Stimulated activated CD4-positive, alpha-beta T cell treated with anti-CD3 and anti-CD28 coated beads, Interleukin-1b, Interleukin-23, amount 100 ng/mL, for 48 hours (primary cell): ENCODE measurements around the gene PTPN14.
"Not testable (repeated sequence)": the region's sequence is repeated elsewhere in the genome, so short reads cannot be mapped to it uniquely, and the experiment has no call there.

Experiments used
- DNase-seq: peaks from one replicate; pipeline ENCODE4 v3.0.0-alpha.2; 2020

Gene PTPN14

DNA sequence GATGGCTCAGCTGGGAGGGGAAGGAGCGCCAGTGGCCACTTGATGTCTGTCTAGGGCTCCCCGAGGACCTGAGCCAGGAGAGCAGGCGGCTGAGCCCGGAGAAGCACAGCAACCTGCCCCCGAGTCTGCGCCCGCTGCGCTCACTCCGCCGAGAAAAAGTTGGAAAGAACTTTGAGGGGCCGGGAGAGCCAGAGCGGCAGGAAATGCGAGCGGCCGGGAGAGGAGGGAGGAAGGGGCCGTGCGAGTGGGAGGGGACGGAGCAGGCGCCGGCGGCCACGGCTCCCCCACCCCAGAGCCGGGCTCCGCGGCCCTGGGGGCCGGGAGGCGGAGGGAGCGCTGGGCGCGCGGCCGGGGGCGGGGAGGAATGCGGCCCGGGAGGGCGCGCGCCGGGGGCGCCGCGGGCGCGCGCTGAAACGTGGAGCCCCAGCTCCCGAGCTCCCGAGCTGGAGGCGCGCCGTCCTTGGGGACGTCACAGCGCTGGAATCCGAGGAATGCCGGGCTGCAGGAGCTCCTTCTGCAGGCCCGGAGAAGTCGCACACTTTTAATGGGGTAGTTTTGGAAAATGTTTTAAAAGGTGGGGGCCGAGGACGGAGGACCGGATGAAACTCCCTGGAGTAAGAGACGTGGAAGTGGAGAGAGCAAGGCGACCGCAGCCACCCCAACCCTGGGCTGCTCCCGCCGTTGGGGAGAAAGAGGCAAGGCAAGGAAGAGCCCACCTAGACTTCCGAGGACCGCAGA, at the start of gene PTPN14:
PTPN14 (minus strand) TSS at position 167 of the 738 bp plus-strand sequence. CDS start 86,799 bp downstream, outside the sequence.
- DNase-seq = no peak

GRCh38 chr1:214593158-214593557, 41.8 kb upstream of the PTPN14 start:
- DNase-seq = no peak

DNA sequence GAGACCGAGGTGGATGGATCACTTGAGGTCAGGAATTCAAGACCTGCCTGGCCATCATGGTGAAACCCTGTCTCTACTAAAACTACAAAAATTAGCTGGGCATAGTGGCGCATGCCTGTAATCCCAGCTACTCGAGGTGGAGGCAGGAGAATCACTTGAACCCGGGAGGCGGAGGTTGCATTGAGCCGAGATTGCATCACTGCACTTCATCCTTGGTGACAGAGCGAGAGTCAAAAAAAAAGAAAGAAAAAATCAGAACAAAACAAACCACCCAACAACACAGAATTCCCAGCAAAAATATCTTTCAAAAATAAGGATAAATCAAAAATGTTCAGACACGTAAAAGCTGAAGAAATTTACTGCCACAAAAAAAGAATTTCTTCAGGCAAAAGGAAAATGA, 40.5 kb upstream of the PTPN14 start:
- not testable (repeated sequence) for DNase-seq

GRCh38 chr1:214590696-214591095, 39.3 kb upstream of the PTPN14 start:
- no peak for DNase-seq

GRCh38 chr1:214588963-214589597, 37.7 kb upstream of the PTPN14 start:
- no peak for DNase-seq

DNA sequence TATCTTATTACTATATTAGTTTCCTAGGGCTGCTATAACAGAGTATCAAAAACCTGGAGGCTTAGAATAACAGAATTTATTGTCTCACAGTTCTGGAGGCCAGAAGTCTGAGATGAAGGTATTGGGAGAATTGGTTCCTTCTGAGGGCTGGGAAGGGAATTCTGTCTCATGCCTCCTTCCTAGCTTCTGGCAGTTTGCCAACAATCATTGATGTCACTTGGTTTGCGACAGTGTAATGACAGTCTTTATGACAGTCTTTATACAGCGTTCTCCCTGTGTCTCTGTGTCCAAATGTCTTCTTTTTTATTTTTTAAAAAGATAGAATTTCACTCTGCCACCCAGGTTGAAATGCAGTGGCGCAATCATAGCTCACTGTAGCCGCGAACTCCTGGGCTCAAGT, 35.8 kb upstream of the PTPN14 start:
- no peak for DNase-seq

GRCh38 chr1:214586621-214587020, 35.2 kb upstream of the PTPN14 start:
- DNase-seq = no peak

- DNase-seq = no peak
Measured at GRCh38 chr1:214584805-214585766, 33.7 kb upstream of the PTPN14 start.

- DNase-seq = no peak
Measured at GRCh38 chr1:214583824-214584554, 32.6 kb upstream of the PTPN14 start.

GRCh38 chr1:214583113-214583512, 31.7 kb upstream of the PTPN14 start:
- DNase-seq = no peak

GRCh38 chr1:214582289-214582891, 31.0 kb upstream of the PTPN14 start:
- no peak for DNase-seq

- no peak for DNase-seq
Measured at GRCh38 chr1:214581785-214582184, 30.4 kb upstream of the PTPN14 start.

- no peak for DNase-seq
Measured at GRCh38 chr1:214579183-214579582, 27.8 kb upstream of the PTPN14 start.

DNA sequence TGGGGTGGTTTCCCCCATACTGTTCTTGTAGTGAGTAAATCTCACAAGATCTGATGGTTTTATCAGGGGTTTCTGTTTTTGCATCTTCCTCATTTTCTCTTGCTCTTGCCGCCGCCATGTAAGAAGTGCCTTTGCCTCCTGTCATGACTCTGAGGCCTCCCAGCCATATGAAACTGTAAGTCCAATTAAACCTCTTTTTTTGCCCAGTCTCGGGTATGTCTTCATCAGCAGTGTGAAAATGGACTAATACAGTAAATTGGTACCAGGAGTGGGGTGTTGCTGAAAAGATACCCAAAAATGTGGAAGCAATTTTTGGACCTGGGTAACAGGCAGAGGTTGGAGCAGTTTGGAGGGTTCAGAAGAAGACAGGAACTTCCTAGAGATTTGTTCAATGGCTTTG, 24.7 kb upstream of the PTPN14 start:
- DNase-seq = not testable (repeated sequence)

- DNase-seq = no peak
Measured at GRCh38 chr1:214574598-214575411, 23.4 kb upstream of the PTPN14 start.

DNA sequence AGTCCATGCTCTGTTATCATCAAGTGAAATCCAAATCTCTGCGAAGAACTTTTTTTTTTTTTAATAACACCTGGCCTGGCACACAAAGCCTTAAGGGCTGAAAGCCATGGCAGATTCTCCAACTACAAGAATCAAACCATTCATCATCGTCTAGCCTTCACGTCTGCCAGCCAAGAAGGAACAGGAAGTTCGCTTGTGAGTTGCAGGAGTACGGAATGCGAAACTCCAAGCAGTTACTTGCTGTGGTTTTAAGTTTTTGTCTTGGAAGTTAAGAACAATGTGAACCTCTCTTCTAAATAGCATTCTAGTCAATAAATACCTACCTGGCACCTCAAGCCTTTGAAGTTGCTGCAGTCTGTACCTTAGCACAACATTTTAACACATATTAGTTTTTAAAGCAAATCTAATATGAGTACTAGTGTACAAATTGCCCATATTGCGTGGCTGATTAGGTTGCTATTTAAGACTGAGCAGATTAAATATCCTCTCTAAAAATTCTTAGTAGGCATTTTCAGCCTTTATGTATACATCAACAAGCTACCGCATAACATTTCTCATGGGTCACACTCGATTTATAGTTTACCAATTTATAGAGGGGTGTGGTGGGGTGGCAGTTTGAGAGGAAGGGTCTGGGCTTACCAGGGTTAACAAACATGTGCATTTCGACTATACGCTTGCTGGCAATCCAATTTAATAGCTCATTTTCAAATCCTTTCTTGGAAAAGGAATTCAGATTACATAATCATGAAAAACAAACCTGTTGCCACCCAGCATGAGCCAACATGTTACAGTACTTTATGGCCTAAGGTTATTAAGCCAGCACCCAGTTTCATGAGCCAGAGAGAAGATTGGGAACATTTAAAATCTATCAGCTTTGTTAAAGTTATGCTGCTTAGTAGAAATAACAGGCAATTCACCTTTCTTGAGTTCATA, 22.2 kb upstream of the PTPN14 start:
- no peak for DNase-seq

- DNase-seq = no peak
Measured at GRCh38 chr1:214571281-214571680, 19.9 kb upstream of the PTPN14 start.

DNA sequence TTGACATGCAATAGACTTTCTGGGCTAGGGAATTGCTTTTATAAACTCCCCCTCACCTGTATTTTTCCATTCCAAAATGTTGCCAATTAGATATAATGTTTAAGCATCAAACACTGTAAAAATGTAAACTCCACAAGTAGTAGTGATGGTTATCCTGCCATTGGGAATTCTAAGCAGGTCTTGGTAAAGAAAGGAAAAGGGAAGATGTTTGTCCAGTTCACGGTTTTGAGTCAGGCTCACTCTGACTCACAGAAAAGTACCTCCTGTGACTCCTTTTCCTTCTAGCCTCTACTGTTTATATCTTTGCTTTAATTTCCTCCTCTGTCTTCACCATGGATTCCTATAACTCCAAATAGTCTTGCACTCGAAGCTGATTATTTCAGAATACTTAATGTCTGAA, 19.0 kb upstream of the PTPN14 start:
- DNase-seq = no peak

DNA sequence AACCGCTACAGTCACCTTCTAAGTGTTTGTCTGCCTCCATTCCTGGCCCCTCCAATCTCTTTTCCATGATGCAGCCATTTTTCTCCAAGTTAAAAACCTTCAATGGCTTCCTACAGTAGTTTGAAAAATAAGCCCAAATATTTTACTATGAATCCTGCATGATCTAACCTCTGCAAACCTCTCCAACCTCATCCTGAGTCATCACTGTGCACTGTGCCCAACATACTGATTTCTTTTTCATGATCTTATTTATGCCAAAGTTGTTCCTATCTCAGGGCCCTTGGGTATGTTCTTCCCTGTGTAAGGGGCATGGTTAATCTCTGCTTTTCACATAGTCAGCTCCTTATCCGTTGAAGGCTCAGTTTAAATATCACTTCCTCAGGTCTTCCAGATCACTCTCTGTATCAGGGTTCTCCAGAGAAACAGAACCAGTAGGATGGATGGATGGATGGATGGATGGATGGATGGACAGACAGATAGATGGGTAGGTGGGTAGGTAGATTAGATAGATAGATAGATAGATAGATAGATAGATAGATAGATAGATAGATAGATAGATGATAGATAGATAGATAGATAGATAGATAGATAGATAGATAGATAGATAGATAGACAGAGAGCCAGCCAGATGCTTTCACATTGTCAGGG, 18.1 kb upstream of the PTPN14 start:
- DNase-seq = no peak

DNA sequence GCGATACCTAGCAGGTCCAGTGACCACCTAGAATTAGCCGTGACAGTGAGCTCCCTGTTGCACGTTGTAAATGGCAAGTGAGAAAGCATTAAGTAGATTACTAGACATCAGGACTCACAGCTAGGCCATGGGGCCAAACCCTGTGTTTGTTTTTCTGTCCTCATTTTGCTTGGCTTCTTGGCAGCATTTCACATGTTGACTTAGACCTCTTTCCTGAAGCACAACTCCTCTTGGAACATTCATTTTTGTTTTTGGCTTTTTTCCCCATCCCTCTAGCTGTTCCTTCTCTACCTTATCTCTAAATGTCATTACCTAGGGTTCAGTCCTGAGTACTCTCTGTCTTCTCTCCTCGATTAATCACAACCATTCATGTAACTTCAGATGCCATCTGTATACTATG, 16.9 kb upstream of the PTPN14 start:
- no peak for DNase-seq
